Gastrocnemius medialis (tissue), 4 donors: ENCODE measurements around the gene TFB2M.
A peak's percentile ranks its signal among the peaks of the same experiment; 100 is the strongest.
"Not testable (repeated sequence)": the region's sequence is repeated elsewhere in the genome, so short reads cannot be mapped to it uniquely, and the experiment has no call there.

Experiments used
- POLR2A ChIP-seq, 2 donors: fragments of 450-650 bp; IDR thresholded peaks; one replicate each; pipeline ENCODE4 v1.6.1; 2017; ENCODE audit warnings: antibody characterized with exemption in 2 of 2, mild to moderate bottlenecking in 2 of 2, moderate library complexity in 2 of 2
- TF ChIP-seq, protein P1 (sequence below), 5 experiments: fragments of 450-650 bp in 3 of 5; fragments of 200-600 bp in 2 of 5; sonication (generic) in 2 of 5; IDR thresholded peaks in 4 of 5; conservative IDR thresholded peaks in 1 of 5; 1 replicate in 4 of 5; 2 replicates in 1 of 5; pipeline ENCODE4 v1.5.1; 2016 to 2019; ENCODE audit warnings: antibody characterized with exemption in 5 of 5, mild to moderate bottlenecking in 3 of 5, moderate library complexity in 3 of 5

- TF ChIP-seq, protein P1, sequence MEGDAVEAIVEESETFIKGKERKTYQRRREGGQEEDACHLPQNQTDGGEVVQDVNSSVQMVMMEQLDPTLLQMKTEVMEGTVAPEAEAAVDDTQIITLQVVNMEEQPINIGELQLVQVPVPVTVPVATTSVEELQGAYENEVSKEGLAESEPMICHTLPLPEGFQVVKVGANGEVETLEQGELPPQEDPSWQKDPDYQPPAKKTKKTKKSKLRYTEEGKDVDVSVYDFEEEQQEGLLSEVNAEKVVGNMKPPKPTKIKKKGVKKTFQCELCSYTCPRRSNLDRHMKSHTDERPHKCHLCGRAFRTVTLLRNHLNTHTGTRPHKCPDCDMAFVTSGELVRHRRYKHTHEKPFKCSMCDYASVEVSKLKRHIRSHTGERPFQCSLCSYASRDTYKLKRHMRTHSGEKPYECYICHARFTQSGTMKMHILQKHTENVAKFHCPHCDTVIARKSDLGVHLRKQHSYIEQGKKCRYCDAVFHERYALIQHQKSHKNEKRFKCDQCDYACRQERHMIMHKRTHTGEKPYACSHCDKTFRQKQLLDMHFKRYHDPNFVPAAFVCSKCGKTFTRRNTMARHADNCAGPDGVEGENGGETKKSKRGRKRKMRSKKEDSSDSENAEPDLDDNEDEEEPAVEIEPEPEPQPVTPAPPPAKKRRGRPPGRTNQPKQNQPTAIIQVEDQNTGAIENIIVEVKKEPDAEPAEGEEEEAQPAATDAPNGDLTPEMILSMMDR (IDR thresholded peaks at IDR 0.05 in 4 of 5, conservative IDR thresholded peaks at IDR 0.05 in 1 of 5) = not testable (repeated sequence)
- TF ChIP-seq POLR2A (IDR thresholded peaks at IDR 0.05) = peak in 1 of 2 donors; percentile 18
These were observed 5.2 kb upstream of the TFB2M start for GRCh38 chr1:246571309-246571708.
